Trophoblast cell (in vitro differentiated cells and primary cell): ENCODE measurements around the gene IGF1R.

Source experiments
- DNase-seq, 2 donors: peaks; one replicate each; pipeline ENCODE4 v3.0.0-alpha.2; 2016
- H2AFZ ChIP-seq: 2 replicates; pipeline ENCODE4 v1.6.1; 2013; ENCODE audit warnings: low read length, moderate library complexity, mild to moderate bottlenecking; ENCODE audit not compliant: insufficient read depth, poor library complexity
- H2AK5ac ChIP-seq: 2 replicates; pipeline ENCODE4 v1.6.1; 2013; ENCODE audit warnings: mild to moderate bottlenecking, low read length
- H2BK120ac ChIP-seq: 2 replicates; pipeline ENCODE4 v1.6.1; 2013; ENCODE audit warnings: low read length, mild to moderate bottlenecking, moderate library complexity; ENCODE audit not compliant: insufficient read depth, poor library complexity
- H2BK12ac ChIP-seq: 2 replicates; pipeline ENCODE4 v1.6.1; 2013; ENCODE audit warnings: mild to moderate bottlenecking, low read length, moderate library complexity
- H2BK5ac ChIP-seq: 2 replicates; pipeline ENCODE4 v1.6.1; 2013; ENCODE audit warnings: low read length, low read depth, moderate library complexity, mild to moderate bottlenecking; ENCODE audit not compliant: poor library complexity
- H3K14ac ChIP-seq: 2 replicates; pipeline ENCODE4 v1.6.1; 2013; ENCODE audit warnings: mild to moderate bottlenecking, low read length
- H3K18ac ChIP-seq: 2 replicates; pipeline ENCODE4 v1.6.1; 2013; ENCODE audit warnings: mild to moderate bottlenecking, low read length
- H3K23ac ChIP-seq: 2 replicates; pipeline ENCODE4 v1.6.1; 2013; ENCODE audit warnings: low read length
- H3K27ac ChIP-seq: 2 replicates; pipeline ENCODE4 v1.5.1; 2013; ENCODE audit warnings: low read depth, mild to moderate bottlenecking, inconsistent platforms, low read length, moderate library complexity
- H3K27me3 ChIP-seq: 2 replicates; pipeline ENCODE4 v1.6.1; 2013; ENCODE audit warnings: inconsistent platforms, mild to moderate bottlenecking, low read length, moderate library complexity; ENCODE audit not compliant: insufficient read depth
- H3K36me3 ChIP-seq, 2 experiments: 1 replicate in 1 of 2; 2 replicates in 1 of 2; pipeline ENCODE4 v1.6.1; 2013; ENCODE audit warnings: low read length in 2 of 2, mild to moderate bottlenecking in 2 of 2, moderate library complexity in 1 of 2; ENCODE audit not compliant: insufficient read depth in 2 of 2, control insufficient read depth in 1 of 2
- H3K4ac ChIP-seq: 2 replicates; pipeline ENCODE4 v1.6.1; 2013; ENCODE audit warnings: low read depth, mild to moderate bottlenecking, low read length, moderate library complexity
- H3K4me1 ChIP-seq, 2 experiments: 1 replicate in 1 of 2; 2 replicates in 1 of 2; pipeline ENCODE4 v1.6.1; 2013; ENCODE audit warnings: low read length in 2 of 2, mild to moderate bottlenecking in 2 of 2, moderate library complexity in 1 of 2; ENCODE audit not compliant: insufficient read depth in 2 of 2, control insufficient read depth in 1 of 2
- H3K4me2 ChIP-seq: 2 replicates; pipeline ENCODE4 v1.6.1; 2013; ENCODE audit warnings: inconsistent platforms, mild to moderate bottlenecking, low read length, moderate library complexity
- H3K4me3 ChIP-seq: 2 replicates; pipeline ENCODE4 v1.5.1; 2013; ENCODE audit warnings: mild to moderate bottlenecking, low read depth, low read length, inconsistent platforms
- H3K79me1 ChIP-seq: one replicate; pipeline ENCODE4 v1.6.1; 2013; ENCODE audit warnings: low read length
- H3K79me2 ChIP-seq: 2 replicates; pipeline ENCODE4 v1.6.1; 2013; ENCODE audit warnings: low read length, mild to moderate bottlenecking; ENCODE audit not compliant: control insufficient read depth, insufficient read depth, poor library complexity
- H3K9ac ChIP-seq: 2 replicates; pipeline ENCODE4 v1.6.1; 2013; ENCODE audit warnings: mild to moderate bottlenecking, low read length
- H3K9me3 ChIP-seq: 2 replicates; pipeline ENCODE4 v1.6.1; 2013; ENCODE audit warnings: low read depth, mild to moderate bottlenecking, control low read depth, inconsistent platforms, low read length; ENCODE audit not compliant: insufficient read depth
- H4K12ac ChIP-seq: 2 replicates; pipeline ENCODE4 v1.6.1; 2013; ENCODE audit warnings: low read depth, mild to moderate bottlenecking, low read length, moderate library complexity
- H4K8ac ChIP-seq: 2 replicates; pipeline ENCODE4 v1.6.1; 2013; ENCODE audit warnings: low read depth, mild to moderate bottlenecking, low read length, moderate library complexity
- H4K91ac ChIP-seq: one replicate; pipeline ENCODE4 v1.6.1; 2013; ENCODE audit warnings: low read depth, mild to moderate bottlenecking, low read length, moderate library complexity
- WGBS: extraction: QIAGEN DNeasy Blood & Tissue Kit; methylation state at CpG from one replicate; pipeline ENCODE4 v1.1.7; 2013; ENCODE audit warnings: missing lambda C conversion rate; ENCODE audit not compliant: insufficient read length, insufficient coverage; ENCODE audit errors: extremely low coverage; 5-methylcytosine and 5-hydroxymethylcytosine counted together

IGF1R gene

DNA sequence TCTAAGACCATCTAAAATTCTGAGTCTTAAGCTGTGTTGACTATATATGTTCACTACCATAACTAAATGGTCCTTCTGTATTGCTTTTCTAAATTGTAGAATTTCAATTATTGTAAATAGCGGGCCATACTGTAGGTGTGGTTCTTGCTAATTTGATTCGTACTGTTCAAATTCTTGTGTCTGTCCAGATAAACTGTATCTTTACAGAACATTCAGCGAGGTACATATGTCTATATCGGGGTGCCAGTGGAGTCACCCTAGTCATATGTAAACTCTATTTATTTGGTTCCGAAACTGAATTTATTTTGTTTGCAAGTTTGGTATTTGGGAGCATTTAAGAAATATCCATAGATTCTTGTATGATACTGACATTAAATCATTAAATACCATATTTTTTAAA, 69.0 kb downstream of the IGF1R start:
- Histone ChIP-seq H2AK5ac (no peak overlapping the region), H3K4me3 (no peak overlapping the region), H3K23ac (no peak overlapping the region), H2AFZ (no peak overlapping the region), H2BK12ac (no peak overlapping the region), H3K4ac (no peak overlapping the region), H4K8ac (no peak overlapping the region), H4K12ac (no peak overlapping the region), H3K4me1 (peaks cover 43 to 58% of the 10 kb centered on the region in 2 experiments), H4K91ac (no peak overlapping the region), H3K27me3 (no peaks in the 10 kb centered on the region), H3K18ac (no peak overlapping the region), H3K79me2 (peaks cover 34% of the 10 kb centered on the region), H3K79me1 (peaks cover 25% of the 10 kb centered on the region), H3K36me3 (peaks cover 0 to 5% of the 10 kb centered on the region in 2 experiments), H3K9me3 (no peaks in the 10 kb centered on the region), H3K14ac (no peak overlapping the region), H2BK120ac (no peak overlapping the region), H2BK5ac (no peak overlapping the region), H3K9ac (no peak overlapping the region), H3K4me2 (no peak overlapping the region), H3K27ac (no peak overlapping the region)
- no CpG with 5 or more reads among the region's 5 CpGs for WGBS
- DNase-seq: no peak

DNA sequence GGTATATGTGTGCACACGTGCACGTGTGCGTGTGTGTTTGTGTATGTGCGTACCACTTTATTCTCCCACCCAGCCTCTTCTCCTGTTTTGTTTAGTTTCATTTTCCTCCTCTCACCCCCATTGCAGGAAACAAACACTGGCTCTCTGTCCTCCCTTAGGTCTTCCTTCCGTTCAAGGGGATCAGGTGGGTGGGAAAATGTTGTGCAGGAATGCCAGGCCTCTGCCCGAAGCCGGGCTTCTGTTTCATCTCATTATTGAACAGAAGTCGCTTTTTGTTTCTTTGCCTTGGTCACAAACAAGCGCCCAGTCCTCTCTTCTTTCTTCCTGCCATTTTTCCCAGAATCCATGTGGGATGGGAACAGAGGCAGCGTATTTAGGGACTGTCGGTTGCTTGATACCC, 69.6 kb downstream of the IGF1R start:
- H4K12ac ChIP-seq: no peak overlapping the region
- no CpG with 5 or more reads among the region's 11 CpGs for WGBS
- no peak overlapping the region for H4K8ac ChIP-seq
- H3K9ac ChIP-seq: no peak overlapping the region
- peak overlapping the region; percentile 73 for H3K14ac ChIP-seq
- H3K4ac ChIP-seq: peak overlapping the region; percentile 71
- H3K79me2 ChIP-seq: peaks cover 36% of the 10 kb centered on the region
- H3K79me1 ChIP-seq: peaks cover 29% of the 10 kb centered on the region
- H2BK120ac ChIP-seq: peak overlapping the region; percentile 69
- H3K23ac ChIP-seq: no peak overlapping the region
- DNase-seq: no peak
- H3K18ac ChIP-seq: peak overlapping the region; percentile 70
- peak overlapping the region; percentile 20 for H3K4me2 ChIP-seq
- no peaks in the 10 kb centered on the region for H3K27me3 ChIP-seq
- H3K27ac ChIP-seq: peak overlapping the region; percentile 81
- H2BK12ac ChIP-seq: peak overlapping the region; percentile 42
- H3K4me1 ChIP-seq: peaks cover 47 to 61% of the 10 kb centered on the region in 2 experiments
- H2AK5ac ChIP-seq: peak overlapping the region; percentile 74
- H3K4me3 ChIP-seq: no peak overlapping the region
- peak overlapping the region; percentile 56 for H2BK5ac ChIP-seq
- H4K91ac ChIP-seq: peak overlapping the region; percentile 86
- no peaks in the 10 kb centered on the region for H3K9me3 ChIP-seq
- H3K36me3 ChIP-seq: peaks cover 0 to 2% of the 10 kb centered on the region in 2 experiments
- peak overlapping the region; percentile 27 for H2AFZ ChIP-seq

DNA sequence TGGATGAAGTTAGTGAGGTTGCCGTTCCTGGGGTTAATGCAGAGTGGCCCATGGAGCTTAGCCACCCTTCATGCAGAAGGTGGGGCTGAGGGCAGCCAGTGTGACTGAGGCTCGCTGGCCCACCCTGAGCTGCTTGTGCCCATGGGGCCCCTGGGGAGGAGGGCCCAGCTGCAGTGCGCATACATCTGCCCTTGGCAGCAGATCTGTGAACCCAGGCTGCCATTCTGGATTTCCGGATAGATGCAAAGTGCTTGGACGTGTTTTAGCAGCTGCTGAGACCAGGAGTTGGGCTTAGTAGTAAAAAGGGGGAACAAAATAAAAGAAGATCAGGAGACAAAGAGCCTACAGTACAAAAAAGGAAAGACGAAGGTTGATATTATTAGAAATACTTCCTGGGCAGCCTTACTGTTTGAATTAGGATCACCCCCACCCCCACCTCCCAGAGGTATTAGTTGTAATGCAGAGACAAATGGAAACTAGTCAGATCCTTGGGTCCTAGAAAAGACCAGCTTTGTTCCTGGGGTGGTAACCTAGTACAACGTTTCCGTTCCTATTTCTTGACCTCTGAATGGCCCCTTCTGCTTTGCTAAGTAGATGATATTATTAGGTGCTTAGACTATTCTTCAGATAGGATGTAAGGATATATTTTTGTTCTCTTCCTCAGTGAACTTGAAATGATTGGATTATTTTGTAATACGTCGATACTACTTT, 70.2 kb downstream of the IGF1R start:
- Histone ChIP-seq H2AK5ac (peak overlapping the region; percentile 74), H3K9ac (peak overlapping the region; percentile 1), H4K8ac (peak overlapping the region; percentile 39), H3K14ac (peak overlapping the region; percentile 73), H3K79me2 (peaks cover 31% of the 10 kb centered on the region), H4K91ac (peak overlapping the region; percentile 86), H3K4me3 (no peak overlapping the region), H2BK120ac (peak overlapping the region; percentile 69), H2BK12ac (peak overlapping the region; percentile 20), H3K4me2 (peak overlapping the region; percentile 20), H4K12ac (no peak overlapping the region), H3K27me3 (no peaks in the 10 kb centered on the region), H3K36me3 (no peaks in the 10 kb centered on the region), H2BK5ac (peak overlapping the region; percentile 56), H3K27ac (peak overlapping the region; percentile 81), H3K18ac (peak overlapping the region; percentile 70), H3K4ac (peak overlapping the region; percentile 71), H2AFZ (peak overlapping the region; percentile 27), H3K23ac (no peak overlapping the region), H3K4me1 (peaks cover 41 to 54% of the 10 kb centered on the region in 2 experiments), H3K79me1 (peaks cover 26% of the 10 kb centered on the region), H3K9me3 (no peaks in the 10 kb centered on the region)
- WGBS: no CpG with 5 or more reads among the region's 10 CpGs
- DNase-seq: no peak

DNA sequence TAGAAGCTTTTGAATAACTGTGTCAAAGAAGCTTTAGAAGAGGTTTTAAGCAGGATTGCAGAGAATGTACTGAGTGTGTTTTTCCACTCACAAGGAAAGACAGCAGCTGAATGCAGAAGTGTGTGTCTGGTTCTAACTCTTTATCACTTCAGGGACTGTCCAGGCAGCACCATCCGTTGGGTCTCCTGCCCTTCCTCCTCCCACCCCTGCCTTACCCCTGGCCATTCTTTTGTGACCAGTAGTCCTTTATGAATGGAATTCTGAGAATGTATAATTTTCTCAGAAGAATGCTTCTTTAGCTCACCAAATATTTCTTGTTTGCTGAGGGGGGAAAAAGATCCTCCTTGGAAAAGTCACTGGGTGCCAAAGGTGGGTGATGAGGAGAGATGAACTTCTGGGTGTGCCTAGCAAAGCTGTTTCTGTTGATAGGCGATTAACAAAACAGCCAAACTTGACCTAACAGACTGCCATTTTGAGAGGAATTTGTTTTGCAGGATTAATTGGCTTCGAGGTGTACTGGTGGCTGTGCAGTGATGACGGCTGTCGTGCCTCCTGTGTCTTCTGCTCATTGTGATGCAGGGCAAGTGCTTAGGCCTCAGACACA, 70.9 kb downstream of the IGF1R start:
- peak overlapping the region; percentile 54 for H2BK5ac ChIP-seq
- peaks cover 30% of the 10 kb centered on the region for H3K79me2 ChIP-seq
- peak overlapping the region; percentile 50 for H3K27ac ChIP-seq
- no peak overlapping the region for H3K23ac ChIP-seq
- H3K9ac ChIP-seq: no peak overlapping the region
- H2AFZ ChIP-seq: no peak overlapping the region
- no peaks in the 10 kb centered on the region for H3K27me3 ChIP-seq
- H3K4me3 ChIP-seq: no peak overlapping the region
- peak overlapping the region; percentile 13 for H3K18ac ChIP-seq
- H3K14ac ChIP-seq: no peak overlapping the region
- peak overlapping the region; percentile 50 for H2AK5ac ChIP-seq
- H2BK120ac ChIP-seq: peak overlapping the region; percentile 19
- no peak overlapping the region for H4K12ac ChIP-seq
- peak overlapping the region; percentile 8 for H4K8ac ChIP-seq
- peak overlapping the region; percentile 82 for H3K4ac ChIP-seq
- H2BK12ac ChIP-seq: peak overlapping the region; percentile 78
- H3K36me3 ChIP-seq: no peaks in the 10 kb centered on the region
- no peaks in the 10 kb centered on the region for H3K9me3 ChIP-seq
- peaks cover 34 to 50% of the 10 kb centered on the region in 2 experiments for H3K4me1 ChIP-seq
- H4K91ac ChIP-seq: peak overlapping the region; percentile 75
- H3K79me1 ChIP-seq: peaks cover 25% of the 10 kb centered on the region
- DNase-seq: peak in 1 of 2 donors; percentile 43
- WGBS: no CpG with 5 or more reads among the region's 5 CpGs
- H3K4me2 ChIP-seq: peak overlapping the region; percentile 24
